Panc1 (cell line): ENCODE data around the gene GFPT1.

Experiments
- CTCF ChIP-seq: fragments of 450-650 bp; IDR thresholded peaks from 2 replicates; pipeline ENCODE4 v1.5.1; 2017; ENCODE audit warnings: mild to moderate bottlenecking
- POLR2AphosphoS5 ChIP-seq: IDR thresholded peaks from 2 replicates; pipeline ENCODE4 v1.6.1; 2012; ENCODE audit warnings: mild to moderate bottlenecking, low read depth, low read length, moderate library complexity
- TCF7L2 ChIP-seq: IDR thresholded peaks from 2 replicates; pipeline ENCODE4 v1.6.1; 2011; ENCODE audit warnings: mild to moderate bottlenecking, low read depth, low read length, inconsistent platforms

GRCh38 chr2:69429491-69430183 lies 42.6 kb upstream of the GFPT1 start:
- TF ChIP-seq CTCF: no peak
- no peak for TF ChIP-seq POLR2AphosphoS5
- no peak for TF ChIP-seq TCF7L2
